Measurements from ENCODE around the gene ELP5.

ELP5 gene

GRCh38 chr17:7253082-7253481 is 1.1 kb downstream of the ELP5 start:
- Histone ChIP-seq H3K27ac (no peak overlapping the region), H3K27me3 (replicated peaks) (no peaks in the 10 kb centered on the region)
- TF ChIP-seq CTCF (IDR thresholded peaks at IDR 0.05; ENCODE audit: low read depth, low read length, missing control alignments): no peak

GRCh38 chr17:7254511-7254910 is 2.5 kb downstream of the ELP5 start:
- Histone ChIP-seq H3K27ac (no peak overlapping the region), H3K36me3 (replicated peaks) (peaks cover 45% of the 10 kb centered on the region), H3K4me3 (ENCODE audit: low read depth, low read length) (no peak overlapping the region), H3K27me3 (replicated peaks) (no peaks in the 10 kb centered on the region)
- TF ChIP-seq CTCF (IDR thresholded peaks at IDR 0.05; ENCODE audit: low read depth, low read length, missing control alignments): no peak
- no peak for DNase-seq
- in situ Hi-C loops (cut with HindIII; ENCODE audit: low pct_ligation_motif_present, low sequenced_read_pairs): no loop called here

More at GRCh38 chr17:7253082-7253481, 1.1 kb downstream of the ELP5 start:
- DNase-seq: no peak
- H3K4me3 ChIP-seq (ENCODE audit: low read depth, low read length): peak overlapping the region; percentile 94
- in situ Hi-C loops (cut with HindIII; ENCODE audit: low pct_ligation_motif_present, low sequenced_read_pairs): no loop called here
- H3K36me3 ChIP-seq (replicated peaks): peaks cover 33% of the 10 kb centered on the region

- no peak overlapping the region for H3K27ac ChIP-seq
- no peaks in the 10 kb centered on the region for H3K27me3 ChIP-seq (replicated peaks)
- H3K4me3 ChIP-seq (ENCODE audit: low read depth, low read length): no peak overlapping the region
- TF ChIP-seq CTCF (IDR thresholded peaks at IDR 0.05; ENCODE audit: low read depth, low read length, missing control alignments): no peak
- H3K36me3 ChIP-seq (replicated peaks): peaks cover 45% of the 10 kb centered on the region
- DNase-seq: no peak
- in situ Hi-C loops (cut with HindIII; ENCODE audit: low pct_ligation_motif_present, low sequenced_read_pairs): no loop called here
Observed at GRCh38 chr17:7256766-7257456, 4.9 kb downstream of the ELP5 start.

GRCh38 chr17:7258731-7259554 is 6.9 kb downstream of the ELP5 start:
- DNase-seq: no peak
- Histone ChIP-seq H3K27me3 (replicated peaks) (no peaks in the 10 kb centered on the region), H3K4me3 (ENCODE audit: low read depth, low read length) (no peak overlapping the region), H3K27ac (no peak overlapping the region), H3K36me3 (replicated peaks) (peaks cover 44% of the 10 kb centered on the region)
- no peak for TF ChIP-seq CTCF (IDR thresholded peaks at IDR 0.05; ENCODE audit: low read depth, low read length, missing control alignments)
- in situ Hi-C loops (cut with HindIII; ENCODE audit: low pct_ligation_motif_present, low sequenced_read_pairs): no loop called here

- no peak for DNase-seq
- Histone ChIP-seq H3K36me3 (replicated peaks) (peaks cover 39% of the 10 kb centered on the region), H3K27me3 (replicated peaks) (no peaks in the 10 kb centered on the region), H3K27ac (no peak overlapping the region), H3K4me3 (ENCODE audit: low read depth, low read length) (no peak overlapping the region)
- in situ Hi-C loops (cut with HindIII; ENCODE audit: low pct_ligation_motif_present, low sequenced_read_pairs): no loop called here
- TF ChIP-seq CTCF (IDR thresholded peaks at IDR 0.05; ENCODE audit: low read depth, low read length, missing control alignments): no peak
Observed at GRCh38 chr17:7259555-7259889, 7.5 kb downstream of the ELP5 start.

All from brain microvascular endothelial cell (primary cell).